Brain microvascular endothelial cell (primary cell): Measurements from ENCODE around the gene CAMK2N1.
"Not testable (repeated sequence)": the region's sequence is repeated elsewhere in the genome, so short reads cannot be mapped to it uniquely, and the experiment has no call there.

Experiments used
- DNase-seq: peaks from one replicate; pipeline ENCODE4 v3.0.0-alpha.2; 2020
- H3K27ac ChIP-seq: fragments of 250-450 bp; sonication (Bioruptor Pico); 2 replicates; pipeline ENCODE4 v1.5.1; 2020; ENCODE audit warnings: mild to moderate bottlenecking, moderate library complexity
- H3K27me3 ChIP-seq: fragments of 250-450 bp; sonication (Bioruptor Pico); replicated peaks from 2 replicates; pipeline ENCODE4 v1.5.1; 2020; ENCODE audit warnings: mild to moderate bottlenecking
- H3K36me3 ChIP-seq: fragments of 250-450 bp; sonication (Bioruptor Pico); replicated peaks from 2 replicates; pipeline ENCODE4 v1.5.1; 2020; ENCODE audit warnings: mild to moderate bottlenecking
- H3K4me3 ChIP-seq: 2 replicates; pipeline ENCODE4 v1.5.1; 2011; ENCODE audit warnings: low read depth, mild to moderate bottlenecking, control low read depth, low read length, moderate library complexity
- CTCF ChIP-seq: IDR thresholded peaks from 2 replicates; pipeline ENCODE4 v1.5.1; 2011; ENCODE audit warnings: low read depth, mild to moderate bottlenecking, moderate library complexity, low read length, control low read depth, inconsistent platforms; ENCODE audit errors: missing control alignments
- in situ Hi-C: cut with HindIII; loops from 2 replicates; pipeline ENCODE4 v1.10.0; 2017; ENCODE audit warnings: low sequenced_read_pairs, low pct_ligation_motif_present

CAMK2N1 gene

GRCh38 chr1:20498116-20498515, 12.1 kb upstream of the CAMK2N1 start:
- in situ Hi-C loops: no loop called here
- Histone ChIP-seq H3K4me3 (no peak overlapping the region), H3K27me3 (no peaks in the 10 kb centered on the region), H3K36me3 (peaks cover 39% of the 10 kb centered on the region), H3K27ac (no peak overlapping the region)
- TF ChIP-seq CTCF: no peak
- no peak for DNase-seq

GRCh38 chr1:20497506-20497905, 11.5 kb upstream of the CAMK2N1 start:
- no peak overlapping the region for H3K27ac ChIP-seq
- H3K27me3 ChIP-seq: no peaks in the 10 kb centered on the region
- in situ Hi-C loops: no loop called here
- no peak overlapping the region for H3K4me3 ChIP-seq
- H3K36me3 ChIP-seq: peaks cover 34% of the 10 kb centered on the region
- no peak for TF ChIP-seq CTCF
- no peak for DNase-seq

GRCh38 chr1:20496725-20497383, 10.8 kb upstream of the CAMK2N1 start:
- H3K4me3 ChIP-seq, H3K27ac ChIP-seq, H3K27me3 ChIP-seq, DNase-seq, in situ Hi-C loops: not testable (repeated sequence)
- H3K36me3 ChIP-seq: peaks cover 28% of the 10 kb centered on the region

GRCh38 chr1:20496241-20496661, 10.2 kb upstream of the CAMK2N1 start:
- Histone ChIP-seq H3K27me3 (no peaks in the 10 kb centered on the region), H3K27ac (no peak overlapping the region), H3K36me3 (peaks cover 21% of the 10 kb centered on the region), H3K4me3 (no peak overlapping the region)
- no peak for TF ChIP-seq CTCF
- in situ Hi-C loops: no loop called here
- DNase-seq: peak; percentile 64

- no peak for DNase-seq
- Histone ChIP-seq H3K4me3 (no peak overlapping the region), H3K36me3 (peaks cover 17% of the 10 kb centered on the region), H3K27me3 (no peaks in the 10 kb centered on the region), H3K27ac (no peak overlapping the region)
- in situ Hi-C loops: no loop called here
- TF ChIP-seq CTCF: no peak
Observed at GRCh38 chr1:20495661-20496060, 9.7 kb upstream of the CAMK2N1 start.

- Histone ChIP-seq H3K36me3 (peaks cover 13% of the 10 kb centered on the region), H3K27ac (no peak overlapping the region), H3K4me3 (no peak overlapping the region), H3K27me3 (no peaks in the 10 kb centered on the region)
- in situ Hi-C loops: no loop called here
- TF ChIP-seq CTCF: no peak
- DNase-seq: peak; percentile 77
Observed at GRCh38 chr1:20494609-20495311, 8.8 kb upstream of the CAMK2N1 start.
